Measurements from ENCODE around the gene ZNF529. TPM values are rescaled to one million over a fixed set of nuclear protein-coding genes. Genes with fewer than 3 reads are reported as not detected.
"Not testable (repeated sequence)": the region's sequence is repeated elsewhere in the genome, so short reads cannot be mapped to it uniquely, and the experiment has no call there.

ZNF529 gene
- polyA plus RNA-seq (ENCODE audit: low read depth in 6 of 6): 10 to 100 TPM in 3 of 6 donors, 1 to 10 TPM in 3; 5.9 to 10.8 (median 9.5) TPM

DNA sequence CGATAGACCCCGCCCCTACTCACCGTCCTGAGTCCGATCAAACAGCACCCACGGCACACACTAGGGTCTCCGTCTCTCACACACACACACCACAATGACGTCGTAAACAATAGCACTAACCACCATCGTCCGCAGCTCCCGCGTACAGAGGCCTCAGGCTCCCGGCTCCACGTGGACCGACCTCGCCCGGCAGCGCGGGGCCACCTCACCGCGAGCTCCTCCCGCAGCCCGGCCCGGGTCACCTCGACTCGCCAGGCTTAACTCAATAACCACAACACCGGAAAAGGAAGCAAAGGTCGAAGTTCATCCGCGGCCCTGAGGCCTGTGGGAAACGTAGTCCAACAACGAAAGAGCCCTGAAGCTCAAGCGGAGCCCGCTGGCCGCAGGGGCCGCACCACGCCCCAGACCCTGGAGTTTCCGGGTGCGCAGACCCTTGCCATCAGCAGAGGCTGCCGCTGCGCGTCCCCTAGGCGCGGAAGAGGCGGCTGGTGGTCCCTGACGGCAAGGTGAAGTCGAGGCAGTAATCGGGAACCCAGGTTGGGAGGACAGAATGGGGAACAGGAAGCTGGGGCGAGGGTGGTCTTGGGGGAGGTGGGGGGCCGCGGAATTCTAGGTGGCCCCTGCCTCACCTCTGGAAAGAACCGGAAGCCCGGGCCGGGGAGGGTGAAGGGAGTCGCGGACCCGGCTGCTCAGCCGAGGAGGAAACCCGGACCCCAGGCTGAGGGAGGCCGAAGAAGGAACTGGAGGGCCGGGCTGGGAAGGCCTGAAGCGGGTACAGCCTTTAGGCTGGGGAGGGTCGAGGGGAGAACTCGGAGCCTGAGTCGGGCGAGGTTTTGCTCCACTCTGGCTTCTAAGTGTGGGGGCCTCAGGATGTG, at the start of gene ZNF529:
Gene ZNF529 (minus strand): TSS at position 273 of the 875 bp plus-strand sequence. CDS start 946 bp downstream, outside the sequence.
- ATAC-seq (ENCODE audit: low read depth in 2 of 2): peak; percentile 88 to 90
- no peaks in the 10 kb centered on the region for H3K27me3 Mint-ChIP-seq
- H3K36me3 Mint-ChIP-seq: peaks cover 0 to 22% of the 10 kb centered on the region in 2 donors
- H3K4me1 Mint-ChIP-seq: peaks cover 30 to 46% (median 42%) of the 10 kb centered on the region in 3 donors
- peak within 1 kb of the TSS; percentile 86 to 100 (median 95) for H3K4me3 Mint-ChIP-seq
- peak within 1 kb of the TSS; percentile 95 to 99 (median 98) for H3K27ac Mint-ChIP-seq
- H3K9me3 Mint-ChIP-seq: peaks cover 0 to 3% (median 0%) of the 10 kb centered on the region in 7 donors
- DNase-seq: peak; percentile 86

DNA sequence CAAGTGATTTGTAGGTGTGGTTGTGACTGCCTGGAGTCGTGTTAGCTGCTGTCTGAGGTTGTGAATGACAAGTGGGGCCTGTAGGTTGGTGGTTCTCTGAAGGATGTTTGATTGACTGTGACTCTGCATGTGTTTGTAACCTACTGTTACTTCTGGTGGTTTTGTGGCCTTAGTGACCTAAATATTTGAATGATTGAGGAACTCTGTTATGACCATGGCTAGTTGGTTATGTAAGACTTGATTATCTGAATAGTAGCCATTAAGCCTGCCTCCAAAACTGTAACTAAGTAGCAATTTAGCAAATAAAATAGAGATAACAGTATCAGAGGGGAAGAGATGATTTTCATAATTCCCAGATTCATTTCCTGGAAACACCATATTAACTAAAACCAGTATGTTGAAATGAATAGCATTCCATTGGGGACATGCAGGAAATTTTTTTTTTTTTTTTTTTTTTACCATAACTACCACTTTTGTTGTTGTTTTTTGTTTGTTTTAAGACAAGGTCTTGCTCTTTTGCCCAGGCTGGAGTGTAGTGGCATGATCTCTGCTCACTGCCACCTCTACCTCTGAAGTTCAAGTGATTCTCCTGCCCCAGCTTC, 32.9 kb upstream of the ZNF529 start:
- DNase-seq: no peak
- H3K36me3 Mint-ChIP-seq: peaks cover under 1 to 25% of the 10 kb centered on the region in 2 donors
- H3K27ac Mint-ChIP-seq: peak overlapping the region; percentile 92 to 98 (median 96)
- ATAC-seq (ENCODE audit: low read depth in 2 of 2): peak in 1 of 2 donors; percentile 3
- peaks cover 21 to 29% (median 25%) of the 10 kb centered on the region in 3 donors for H3K4me1 Mint-ChIP-seq
- H3K9me3 Mint-ChIP-seq: peaks cover 0 to 4% (median 0%) of the 10 kb centered on the region in 7 donors
- H3K27me3 Mint-ChIP-seq: no peaks in the 10 kb centered on the region
- peak overlapping the region; percentile 86 to 97 (median 96) for H3K4me3 Mint-ChIP-seq

DNA sequence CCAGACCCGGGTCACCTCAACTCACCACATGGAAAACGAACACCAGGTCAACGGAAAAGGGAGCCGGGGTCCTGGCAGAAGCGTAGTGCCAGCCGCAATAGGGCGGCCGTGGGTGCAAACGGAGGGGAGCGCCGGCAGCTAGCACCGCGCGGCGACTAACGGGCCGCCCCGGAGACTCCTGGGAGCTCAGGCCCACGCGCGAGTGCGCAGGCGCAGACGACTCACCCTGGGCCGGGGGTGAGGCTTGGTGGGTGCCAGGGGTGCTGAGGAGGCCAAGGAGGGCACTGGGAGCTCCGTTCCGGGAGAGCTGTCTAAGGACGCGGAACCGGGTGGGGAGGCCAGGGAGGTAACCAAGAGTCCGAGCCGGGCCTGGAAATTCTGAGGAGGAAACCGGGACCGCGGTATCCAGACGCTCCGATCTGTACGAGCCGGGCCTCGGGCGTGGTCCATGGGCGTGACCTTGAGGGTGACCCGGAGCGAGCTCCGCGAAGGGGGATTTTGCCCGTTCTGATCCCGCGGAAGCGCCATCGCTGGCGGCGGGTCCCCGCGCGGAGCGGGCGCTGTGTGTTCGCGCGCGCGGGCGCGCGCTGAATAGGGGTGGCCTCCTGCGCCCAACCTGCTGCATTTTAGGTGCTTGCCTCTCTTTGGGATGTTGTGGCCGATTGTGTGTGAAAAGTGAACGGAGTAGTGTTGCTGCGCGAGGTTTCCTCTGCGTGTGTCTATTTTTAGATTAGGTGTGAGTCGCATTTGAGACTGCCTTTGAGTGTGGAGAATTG, 32.2 kb upstream of the ZNF529 start, which contains the start of gene ZNF382:
Gene ZNF382 (plus strand): TSS at position 213 of the 776 bp plus-strand sequence. CDS start 4,602 bp downstream, outside the sequence.
- Mint-ChIP-seq H3K4me3 (peak within 1 kb of the TSS; percentile 86 to 97 (median 96)), H3K27me3 (no peaks in the 10 kb centered on the region), H3K27ac (peak within 1 kb of the TSS; percentile 94 to 98 (median 96)), H3K9me3 (peaks cover 0 to 6% (median 0%) of the 10 kb centered on the region in 7 donors), H3K4me1 (peaks cover 21 to 29% (median 25%) of the 10 kb centered on the region in 3 donors), H3K36me3 (peaks cover 0 to 22% of the 10 kb centered on the region in 2 donors)
- DNase-seq (peak; percentile 83), ATAC-seq (ENCODE audit: low read depth in 2 of 2) (peak; percentile 73 to 74)

- Mint-ChIP-seq H3K36me3 (peaks cover 0 to 16% of the 10 kb centered on the region in 2 donors), H3K27me3 (no peaks in the 10 kb centered on the region), H3K9me3 (peaks cover 0 to 6% (median 0%) of the 10 kb centered on the region in 7 donors), H3K27ac (peak overlapping the region; percentile 94 to 98 (median 96)), H3K4me1 (peaks cover 21 to 29% (median 25%) of the 10 kb centered on the region in 3 donors), H3K4me3 (peak overlapping the region; percentile 86 to 97 (median 96))
- DNase-seq (peak; percentile 82), ATAC-seq (ENCODE audit: low read depth in 2 of 2) (peak; percentile 82 to 85)
These were observed 31.6 kb upstream of the ZNF529 start for GRCh38 chr19:36604656-36605100.

DNA sequence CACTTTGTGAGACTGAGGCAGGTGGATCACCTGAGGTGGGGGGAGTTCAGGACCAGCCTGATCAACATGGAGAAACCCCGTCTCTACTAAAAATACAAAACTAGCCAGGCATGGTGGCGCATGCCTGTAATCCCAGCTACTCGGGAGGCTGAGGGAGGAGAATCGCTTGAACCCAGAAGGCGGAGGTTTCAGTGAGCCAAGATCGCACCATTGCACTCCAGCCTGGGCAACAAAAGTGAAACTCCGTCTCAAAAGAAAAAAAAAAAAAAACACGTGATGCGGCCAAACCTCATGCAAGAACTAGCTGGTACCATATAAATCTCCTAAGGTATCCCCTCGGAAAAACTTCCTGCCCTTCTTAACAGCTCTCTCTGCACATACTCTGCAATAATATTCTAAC, 29.6 kb upstream of the ZNF529 start:
- not testable (repeated sequence) for H3K36me3 Mint-ChIP-seq; H3K27me3 Mint-ChIP-seq; ATAC-seq (ENCODE audit: low read depth in 2 of 2); H3K9me3 Mint-ChIP-seq; H3K4me3 Mint-ChIP-seq; DNase-seq
- Mint-ChIP-seq H3K4me1 (peaks cover 21 to 29% (median 25%) of the 10 kb centered on the region in 3 donors), H3K27ac (peak overlapping the region in 3 of 6 donors; percentile 48 to 98 (median 95))

DNA sequence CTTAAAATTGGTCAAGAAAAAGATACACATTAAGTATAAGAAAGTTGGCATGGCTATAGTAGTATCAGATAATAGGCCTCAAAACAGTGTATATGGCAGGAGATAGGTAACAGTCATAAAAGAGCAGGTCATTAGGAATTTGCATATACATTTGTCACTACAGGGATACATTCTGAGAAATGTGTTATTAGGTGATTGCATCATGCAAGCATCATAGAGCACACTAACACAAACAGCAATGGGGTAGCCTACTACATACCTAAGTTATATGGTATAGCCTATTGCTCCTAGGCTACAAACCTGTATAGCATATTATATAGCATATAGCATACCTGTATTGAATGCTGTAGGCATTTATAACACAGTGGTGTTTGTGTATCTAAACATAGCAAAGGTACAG, 6.2 kb upstream of the ZNF529 start:
- ATAC-seq (ENCODE audit: low read depth in 2 of 2) (no peak), DNase-seq (no peak)
- Mint-ChIP-seq H3K4me1 (peaks cover 9 to 16% (median 12%) of the 10 kb centered on the region in 3 donors), H3K36me3 (peaks cover 30 to 33% of the 10 kb centered on the region in 2 donors), H3K9me3 (peaks cover 3 to 16% (median 6%) of the 10 kb centered on the region in 7 donors), H3K27me3 (no peaks in the 10 kb centered on the region), H3K4me3 (no peak overlapping the region), H3K27ac (no peak overlapping the region)

DNA sequence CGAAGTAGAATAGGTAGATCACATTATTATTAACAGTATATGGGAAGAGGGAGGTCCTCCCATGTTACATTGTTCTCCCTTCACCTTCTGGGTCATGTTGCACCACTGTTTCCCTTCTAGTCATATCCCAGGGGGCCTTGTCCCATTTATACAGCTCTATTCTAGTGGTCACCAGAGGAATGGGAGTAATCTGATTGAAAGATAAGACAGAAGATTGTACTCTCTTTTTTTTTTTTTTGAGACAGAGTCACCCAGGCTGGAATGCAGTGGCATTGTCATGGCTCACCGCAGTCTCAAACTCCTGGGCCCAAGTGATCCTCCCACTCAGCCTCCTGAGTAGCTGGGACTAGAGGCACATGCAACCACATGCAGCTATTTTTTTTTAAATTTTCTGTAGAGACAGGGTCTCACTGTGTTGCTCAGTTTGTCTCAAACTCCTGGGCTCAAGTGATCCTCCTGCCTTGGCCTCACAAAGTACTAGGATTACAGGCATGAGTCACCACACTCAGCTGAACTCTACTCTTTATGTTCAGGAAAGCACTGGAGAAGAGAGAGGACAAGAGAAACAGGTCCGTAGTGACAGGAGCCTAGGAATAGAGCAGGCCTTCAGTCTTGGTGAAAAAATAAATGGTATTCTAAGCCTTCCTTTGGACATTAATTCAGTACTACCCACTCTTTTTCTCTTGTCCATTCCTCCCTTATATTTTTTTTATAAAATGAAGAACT, 4.3 kb upstream of the ZNF529 start:
- Mint-ChIP-seq H3K4me3 (peak overlapping the region in 1 of 8 donors; percentile 22), H3K36me3 (peaks cover 23 to 30% of the 10 kb centered on the region in 2 donors), H3K9me3 (peaks cover 0 to 12% (median 4%) of the 10 kb centered on the region in 7 donors), H3K4me1 (peaks cover 22 to 28% (median 27%) of the 10 kb centered on the region in 3 donors), H3K27ac (no peak overlapping the region), H3K27me3 (no peaks in the 10 kb centered on the region)
- DNase-seq (no peak), ATAC-seq (ENCODE audit: low read depth in 2 of 2) (no peak)

- DNase-seq (no peak), ATAC-seq (ENCODE audit: low read depth in 2 of 2) (no peak)
- peaks cover 30 to 37% (median 37%) of the 10 kb centered on the region in 3 donors for H3K4me1 Mint-ChIP-seq
- peaks cover 0 to 17% of the 10 kb centered on the region in 2 donors for H3K36me3 Mint-ChIP-seq
- H3K9me3 Mint-ChIP-seq: peaks cover 0 to 3% (median 0%) of the 10 kb centered on the region in 7 donors
- H3K4me3 Mint-ChIP-seq: peak overlapping the region; percentile 38 to 100 (median 91)
- H3K27me3 Mint-ChIP-seq: no peaks in the 10 kb centered on the region
- peak overlapping the region in 5 of 6 donors; percentile 9 to 96 (median 60) for H3K27ac Mint-ChIP-seq
These were observed 1.6 kb upstream of the ZNF529 start for GRCh38 chr19:36574741-36575140.

DNA sequence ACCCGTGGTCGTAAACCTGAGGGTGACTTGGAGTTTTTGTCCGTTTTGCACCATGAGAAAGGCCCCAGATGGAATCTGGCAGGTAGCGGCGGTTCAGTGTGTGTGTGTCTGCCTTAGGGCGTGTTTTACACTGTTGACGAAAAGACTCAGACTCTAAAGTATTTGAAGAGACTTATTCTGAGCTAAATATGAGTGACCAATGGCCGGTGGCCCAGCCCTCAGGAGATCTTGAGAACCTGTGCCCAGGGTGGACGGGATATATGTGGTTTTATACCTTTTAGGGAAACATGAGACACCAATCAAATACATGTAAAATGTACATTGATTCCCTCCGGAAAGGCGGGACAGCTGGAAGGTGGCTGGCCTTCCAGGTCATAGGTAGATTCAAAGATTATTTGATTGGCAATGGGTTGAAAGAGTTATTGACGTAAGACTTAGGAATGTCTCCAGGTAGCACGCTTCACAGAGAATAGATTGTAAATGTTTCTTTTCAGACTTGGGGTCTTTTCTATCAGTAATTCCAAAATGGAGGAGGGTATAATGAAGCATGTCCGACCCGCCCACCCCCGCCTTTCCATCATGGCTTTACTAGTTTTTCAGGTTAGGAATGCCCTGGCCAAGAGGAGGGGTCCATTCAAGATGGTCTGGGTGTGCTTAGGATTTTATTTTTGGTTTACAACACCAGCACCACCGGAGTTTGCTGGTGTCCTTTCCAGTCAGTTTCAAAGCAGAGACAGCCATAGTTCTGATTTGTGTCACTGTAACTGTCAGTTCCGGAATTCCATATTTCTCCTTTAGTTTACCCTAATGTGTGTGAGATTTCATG, 1.0 kb upstream of the ZNF529 start:
- DNase-seq: no peak
- H3K27ac Mint-ChIP-seq: peak overlapping the region in 5 of 6 donors; percentile 93 to 99 (median 96)
- peaks cover 0 to 16% of the 10 kb centered on the region in 2 donors for H3K36me3 Mint-ChIP-seq
- ATAC-seq (ENCODE audit: low read depth in 2 of 2): no peak
- H3K4me3 Mint-ChIP-seq: peak overlapping the region; percentile 86 to 100 (median 95)
- peaks cover 0 to 2% (median 0%) of the 10 kb centered on the region in 7 donors for H3K9me3 Mint-ChIP-seq
- H3K27me3 Mint-ChIP-seq: no peaks in the 10 kb centered on the region
- H3K4me1 Mint-ChIP-seq: peaks cover 30 to 40% (median 37%) of the 10 kb centered on the region in 3 donors

GRCh38 chr19:36572593-36573019, 486 bp downstream of the ZNF529 start:
- ATAC-seq (ENCODE audit: low read depth in 2 of 2): no peak
- no peak for DNase-seq
- Mint-ChIP-seq H3K27ac (peak overlapping the region; percentile 95 to 99 (median 98)), H3K27me3 (no peaks in the 10 kb centered on the region), H3K4me1 (peaks cover 34 to 52% (median 47%) of the 10 kb centered on the region in 3 donors), H3K4me3 (peak overlapping the region; percentile 86 to 100 (median 95)), H3K9me3 (peaks cover 0 to 8% (median 2%) of the 10 kb centered on the region in 7 donors), H3K36me3 (peaks cover 6 to 28% of the 10 kb centered on the region in 2 donors)

DNA sequence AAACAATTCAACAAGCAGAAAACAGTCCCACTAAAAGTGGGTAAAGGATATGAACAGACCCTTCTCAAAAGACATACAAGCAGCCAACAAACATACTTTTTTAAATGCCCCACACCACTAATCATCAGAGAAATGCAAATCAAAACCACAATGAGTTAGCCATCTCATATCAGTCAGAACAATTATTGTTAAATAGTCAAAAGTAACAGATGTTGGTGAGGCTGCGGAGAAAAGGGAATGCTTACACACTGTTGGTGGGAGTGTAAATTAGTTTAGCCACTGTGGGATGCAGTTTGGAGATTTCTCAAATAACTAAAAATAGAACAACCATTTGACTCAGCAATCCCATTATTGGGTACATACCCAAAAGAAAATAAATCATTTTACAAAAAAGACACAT, 8.7 kb downstream of the ZNF529 start:
- no peak overlapping the region for H3K27ac Mint-ChIP-seq
- peaks cover 4 to 21% (median 16%) of the 10 kb centered on the region in 3 donors for H3K4me1 Mint-ChIP-seq
- peaks cover 61 to 72% of the 10 kb centered on the region in 2 donors for H3K36me3 Mint-ChIP-seq
- no peak for DNase-seq
- H3K27me3 Mint-ChIP-seq: no peaks in the 10 kb centered on the region
- H3K4me3 Mint-ChIP-seq: peak overlapping the region in 1 of 8 donors; percentile 52
- H3K9me3 Mint-ChIP-seq: peaks cover 0 to 76% (median 58%) of the 10 kb centered on the region in 7 donors
- ATAC-seq (ENCODE audit: low read depth in 2 of 2): no peak

Data from naive B cell (primary cell).